SU-DHL-6 (cell line): ENCODE measurements around the gene RASL11B.

Source experiments
- H2AFZ ChIP-seq: fragments of 200-600 bp; sonication (generic); 2 replicates; pipeline ENCODE4 v1.6.1; 2014; ENCODE audit warnings: low read depth, mild to moderate bottlenecking, moderate library complexity, mixed read lengths, antibody characterized with exemption, low read length; ENCODE audit not compliant: severe bottlenecking
- H3F3A ChIP-seq: fragments of 200-600 bp; shearing (Covaris generic); 2 replicates; pipeline ENCODE4 v1.6.0; 2016; ENCODE audit warnings: antibody characterized with exemption, mild to moderate bottlenecking; ENCODE audit not compliant: insufficient read depth
- H3K27ac ChIP-seq: fragments of 200-600 bp; sonication (generic); 2 replicates; pipeline ENCODE4 v1.5.1; 2016; ENCODE audit warnings: low read depth, mild to moderate bottlenecking, low read length, moderate library complexity, mixed read lengths
- H3K27me3 ChIP-seq: fragments of 200-600 bp; sonication (generic), shearing (Covaris generic); 2 replicates; pipeline ENCODE4 v1.6.0; 2014; ENCODE audit warnings: mild to moderate bottlenecking, low read length
- H3K36me3 ChIP-seq: fragments of 200-600 bp; sonication (generic); 2 replicates; pipeline ENCODE4 v1.6.1; 2014; ENCODE audit warnings: mild to moderate bottlenecking, low read length, mixed read lengths
- H3K4me2 ChIP-seq: fragments of 300-600, 200-600 bp; shearing (Covaris generic), sonication (generic); 2 replicates; pipeline ENCODE4 v1.6.0; 2014; ENCODE audit warnings: low read length, low read depth, mild to moderate bottlenecking; ENCODE audit not compliant: poor library complexity, severe bottlenecking
- H3K4me3 ChIP-seq: fragments of 200-600 bp; sonication (generic); 2 replicates; pipeline ENCODE4 v1.5.1; 2014; ENCODE audit warnings: antibody characterized with exemption, low read length, mild to moderate bottlenecking, mixed read lengths; ENCODE audit not compliant: insufficient read depth, poor library complexity, severe bottlenecking
- H3K79me2 ChIP-seq: fragments of 200-600 bp; sonication (generic); 2 replicates; pipeline ENCODE4 v1.6.1; 2014; ENCODE audit warnings: mild to moderate bottlenecking, low read length, moderate library complexity; ENCODE audit not compliant: insufficient read depth
- H3K9ac ChIP-seq: fragments of 200-600 bp; sonication (generic); 2 replicates; pipeline ENCODE4 v1.7.0; 2014; ENCODE audit warnings: mild to moderate bottlenecking, low read length
- H3K9me2 ChIP-seq: fragments of 200-600 bp; sonication (generic); replicated peaks from 2 replicates; pipeline ENCODE4 v1.6.1; 2014; ENCODE audit warnings: low read length; ENCODE audit not compliant: insufficient read depth
- H3K9me3 ChIP-seq: fragments of 200-600 bp; sonication (generic); 2 replicates; pipeline ENCODE4 v1.6.1; 2014; ENCODE audit warnings: low read length, mixed read lengths; ENCODE audit not compliant: insufficient read depth
- H4K20me1 ChIP-seq: fragments of 200-600 bp; sonication (generic); 2 replicates; pipeline ENCODE4 v1.6.1; 2014; ENCODE audit warnings: low read depth, mild to moderate bottlenecking, antibody characterized with exemption, low read length, moderate library complexity, mixed read lengths
- EZH2phosphoT487 ChIP-seq: fragments of 200-600 bp; sonication (generic), shearing (Covaris generic); conservative IDR thresholded peaks from 2 replicates; pipeline ENCODE4 v1.6.1; 2018; ENCODE audit warnings: mild to moderate bottlenecking, antibody characterized with exemption, low read length, moderate library complexity, mixed read lengths
- TF ChIP-seq, protein P1 (sequence below): fragments of 200-600 bp; sonication (generic); IDR thresholded peaks from one replicate; pipeline ENCODE4 v1.5.1; 2017; ENCODE audit warnings: antibody characterized with exemption, mild to moderate bottlenecking, low read length, moderate library complexity; ENCODE audit not compliant: insufficient read depth, poor library complexity, severe bottlenecking

RASL11B gene

DNA sequence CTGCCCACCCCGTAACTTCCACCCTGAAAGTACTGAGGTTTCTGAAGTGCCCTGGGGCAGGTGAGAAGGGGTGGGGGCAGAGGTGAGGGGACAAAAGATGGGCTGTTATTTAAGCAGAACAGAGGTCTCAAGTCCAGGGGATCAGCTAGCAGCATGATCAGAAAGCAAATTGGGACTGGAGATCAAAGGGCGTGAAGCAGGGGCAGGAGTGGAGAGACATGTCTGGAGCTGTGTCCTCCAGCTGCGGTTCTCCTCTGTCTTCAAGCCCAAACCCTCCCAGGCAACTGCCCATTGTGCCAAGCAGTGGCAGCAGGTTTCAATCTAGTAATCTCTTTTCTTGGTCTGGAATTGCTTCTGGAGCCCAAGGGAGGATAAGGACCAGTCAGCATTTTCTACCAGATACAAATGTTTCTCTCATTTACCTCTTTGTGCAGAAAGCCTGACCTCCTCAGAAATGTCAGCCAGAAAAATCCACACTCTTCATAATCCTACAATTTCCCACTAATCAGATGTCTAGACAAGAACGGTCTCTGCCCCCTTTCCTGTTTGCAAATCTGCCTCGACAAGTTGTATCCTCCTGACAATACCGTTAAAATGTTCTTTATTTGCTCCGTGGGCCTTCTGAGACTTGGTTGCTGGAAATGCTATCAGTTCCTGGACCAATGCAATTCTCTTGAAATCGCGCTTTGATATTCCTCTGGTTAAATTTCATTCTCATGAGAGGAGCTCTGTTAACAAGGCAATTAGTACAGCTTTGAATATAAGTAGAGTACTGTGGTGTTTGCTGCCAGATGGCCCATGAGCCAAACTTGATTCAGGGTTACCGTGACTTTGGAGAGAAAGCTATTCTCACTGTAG lies 23.2 kb upstream of the RASL11B start:
- H3K9ac ChIP-seq = no peak overlapping the region
- H3K9me2 ChIP-seq = no peaks in the 10 kb centered on the region
- no peak overlapping the region for H2AFZ ChIP-seq
- H3K27me3 ChIP-seq = no peaks in the 10 kb centered on the region
- no peak overlapping the region for H3K27ac ChIP-seq
- H3K4me3 ChIP-seq = no peak overlapping the region
- no peaks in the 10 kb centered on the region for H3K36me3 ChIP-seq
- no peaks in the 10 kb centered on the region for H3F3A ChIP-seq
- H3K4me2 ChIP-seq = no peak overlapping the region
- no peaks in the 10 kb centered on the region for H3K9me3 ChIP-seq
- H3K79me2 ChIP-seq = no peaks in the 10 kb centered on the region
- no peak for TF ChIP-seq EZH2phosphoT487
- TF ChIP-seq, protein P1, sequence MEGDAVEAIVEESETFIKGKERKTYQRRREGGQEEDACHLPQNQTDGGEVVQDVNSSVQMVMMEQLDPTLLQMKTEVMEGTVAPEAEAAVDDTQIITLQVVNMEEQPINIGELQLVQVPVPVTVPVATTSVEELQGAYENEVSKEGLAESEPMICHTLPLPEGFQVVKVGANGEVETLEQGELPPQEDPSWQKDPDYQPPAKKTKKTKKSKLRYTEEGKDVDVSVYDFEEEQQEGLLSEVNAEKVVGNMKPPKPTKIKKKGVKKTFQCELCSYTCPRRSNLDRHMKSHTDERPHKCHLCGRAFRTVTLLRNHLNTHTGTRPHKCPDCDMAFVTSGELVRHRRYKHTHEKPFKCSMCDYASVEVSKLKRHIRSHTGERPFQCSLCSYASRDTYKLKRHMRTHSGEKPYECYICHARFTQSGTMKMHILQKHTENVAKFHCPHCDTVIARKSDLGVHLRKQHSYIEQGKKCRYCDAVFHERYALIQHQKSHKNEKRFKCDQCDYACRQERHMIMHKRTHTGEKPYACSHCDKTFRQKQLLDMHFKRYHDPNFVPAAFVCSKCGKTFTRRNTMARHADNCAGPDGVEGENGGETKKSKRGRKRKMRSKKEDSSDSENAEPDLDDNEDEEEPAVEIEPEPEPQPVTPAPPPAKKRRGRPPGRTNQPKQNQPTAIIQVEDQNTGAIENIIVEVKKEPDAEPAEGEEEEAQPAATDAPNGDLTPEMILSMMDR = no peak
- no peaks in the 10 kb centered on the region for H4K20me1 ChIP-seq

DNA sequence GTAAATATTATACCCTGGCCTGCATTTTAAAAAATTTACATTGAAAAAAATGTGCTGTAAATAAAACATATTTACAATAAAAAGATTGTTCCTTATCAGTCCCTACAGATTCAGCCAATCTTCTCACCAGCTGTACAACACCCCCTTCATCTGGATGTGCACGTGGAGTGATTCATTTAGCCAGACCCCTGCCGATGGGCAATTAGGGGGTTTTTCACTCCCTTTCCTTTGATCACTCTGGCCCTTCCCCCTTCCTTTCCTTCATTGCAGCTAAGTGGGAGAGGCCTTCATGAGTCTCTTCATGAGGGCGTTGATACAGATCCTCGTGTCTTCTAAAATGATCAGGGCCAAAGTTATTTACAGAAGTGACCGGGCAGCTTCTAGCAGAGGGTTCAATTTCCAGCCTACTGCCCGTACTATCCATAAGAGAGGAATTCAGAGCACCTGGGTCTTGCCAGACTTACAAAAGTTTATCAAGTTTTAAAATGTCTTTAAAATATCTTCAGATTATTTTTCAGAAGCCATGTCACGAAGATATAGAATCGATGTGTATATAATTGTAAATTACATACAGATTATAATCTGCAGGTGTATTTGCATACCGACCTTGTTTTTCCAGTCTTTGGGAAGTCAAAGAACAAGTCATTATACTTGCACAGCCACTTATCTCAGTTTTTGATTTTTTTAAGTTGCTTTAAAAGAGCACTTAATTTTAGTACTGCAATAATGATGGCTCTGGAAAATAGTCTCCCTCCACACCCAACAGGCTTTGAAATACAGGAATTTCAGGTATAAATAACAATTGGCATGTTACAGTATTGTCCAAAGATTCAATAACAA lies 21.4 kb upstream of the RASL11B start:
- Histone ChIP-seq H2AFZ (no peak overlapping the region), H3K9me2 (no peaks in the 10 kb centered on the region), H3K36me3 (no peaks in the 10 kb centered on the region), H4K20me1 (no peaks in the 10 kb centered on the region), H3K27ac (no peak overlapping the region), H3K9me3 (no peaks in the 10 kb centered on the region), H3K27me3 (no peaks in the 10 kb centered on the region), H3K4me2 (no peak overlapping the region), H3K79me2 (no peaks in the 10 kb centered on the region), H3F3A (no peaks in the 10 kb centered on the region), H3K4me3 (no peak overlapping the region), H3K9ac (no peak overlapping the region)
- TF ChIP-seq, protein P1 = no peak
- no peak for TF ChIP-seq EZH2phosphoT487

DNA sequence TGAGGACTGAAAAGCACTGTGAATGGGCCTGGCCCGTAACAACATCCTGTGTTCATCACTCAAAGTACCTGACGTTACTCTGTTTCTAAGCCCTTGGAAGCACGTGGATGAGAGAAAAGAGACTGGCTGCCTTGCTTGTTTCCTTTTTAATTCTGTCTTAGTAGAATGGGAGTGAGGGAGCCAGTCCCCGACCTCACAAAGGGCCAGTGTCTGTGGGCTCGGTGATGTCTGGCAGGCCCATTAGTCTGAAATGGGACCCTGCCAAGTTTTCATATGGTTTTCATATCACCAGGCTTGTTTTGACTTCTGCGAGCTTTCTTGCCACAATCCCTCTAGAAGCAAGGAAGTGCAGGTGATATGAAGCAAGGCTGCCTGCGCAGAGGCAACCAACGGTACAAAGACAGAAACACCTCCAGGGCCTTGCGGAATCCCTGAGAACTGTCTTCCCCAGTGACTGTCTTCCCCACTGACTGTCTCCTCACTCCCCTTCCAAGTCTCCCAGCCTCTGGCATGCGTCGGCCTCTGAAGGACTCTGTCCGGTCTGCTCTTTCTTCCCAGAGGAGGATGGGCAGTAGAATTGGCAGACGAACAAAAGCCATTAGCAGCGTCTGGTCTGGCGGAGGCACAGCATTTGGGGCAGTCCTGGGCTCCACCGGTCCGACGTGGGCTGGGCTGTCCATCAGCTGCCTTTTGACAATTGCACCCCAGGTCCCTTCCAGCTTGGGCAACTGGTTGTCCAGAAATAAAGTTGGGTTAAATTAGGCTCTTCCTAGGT lies 20.2 kb upstream of the RASL11B start:
- Histone ChIP-seq H3K9me3 (no peaks in the 10 kb centered on the region), H2AFZ (no peak overlapping the region), H3K36me3 (no peaks in the 10 kb centered on the region), H3K4me2 (no peak overlapping the region), H3K9me2 (no peaks in the 10 kb centered on the region), H3K27ac (no peak overlapping the region), H3K27me3 (no peaks in the 10 kb centered on the region), H3K9ac (no peak overlapping the region), H3F3A (no peaks in the 10 kb centered on the region), H3K79me2 (no peaks in the 10 kb centered on the region), H3K4me3 (no peak overlapping the region), H4K20me1 (no peaks in the 10 kb centered on the region)
- no peak for TF ChIP-seq EZH2phosphoT487
- TF ChIP-seq, protein P1 = no peak
